Uterus (tissue), 4 donors: ENCODE data around the gene UGT1A10. TPM values are rescaled to one million over a fixed set of nuclear protein-coding genes. Genes with fewer than 3 reads are reported as not detected.

ENCODE experiments used
- DNase-seq, 2 donors: peaks; one replicate each; pipeline ENCODE4 v3.0.0-alpha.2; 2019 to 2020
- H3K27ac ChIP-seq, 2 donors: fragments of 200-600 bp; sonication (generic); 1 replicate in 1 of 2; 2 replicates in 1 of 2; pipeline ENCODE4 v1.5.1; 2016 to 2018
- H3K27me3 ChIP-seq, 2 donors: fragments of 200-600 bp; sonication (generic); one replicate each; pipeline ENCODE4 v1.5.1; 2018 to 2019; ENCODE audit warnings: control low read depth in 1 of 2
- H3K36me3 ChIP-seq, 2 donors: fragments of 200-600 bp; sonication (generic); one replicate each; pipeline ENCODE4 v1.5.1; 2019; ENCODE audit warnings: control low read depth in 1 of 2
- H3K4me1 ChIP-seq, 2 donors: fragments of 200-600 bp; sonication (generic); one replicate each; pipeline ENCODE4 v1.5.1; 2018 to 2019; ENCODE audit warnings: control low read depth in 1 of 2
- H3K4me3 ChIP-seq, 2 donors: fragments of 200-600 bp; sonication (generic); 1 replicate in 1 of 2; 2 replicates in 1 of 2; pipeline ENCODE4 v1.5.1; 2018 to 2019; ENCODE audit warnings: mild to moderate bottlenecking in 1 of 2
- H3K9me3 ChIP-seq, 2 donors: fragments of 200-600 bp; sonication (generic); one replicate each; pipeline ENCODE4 v1.5.1; 2019; ENCODE audit warnings: control low read depth in 1 of 2
- CTCF ChIP-seq, 4 experiments: fragments of 200-600 bp in 2 of 4; fragments of 450-650 bp in 2 of 4; sonication (generic) in 2 of 4; IDR thresholded peaks; one replicate each; pipeline ENCODE4 v1.5.1; 2016 to 2019; ENCODE audit warnings: antibody characterized with exemption in 4 of 4, mild to moderate bottlenecking in 2 of 4, moderate library complexity in 1 of 4
- POLR2A ChIP-seq, 2 donors: fragments of 450-650 bp; IDR thresholded peaks; one replicate each; pipeline ENCODE4 v1.6.1; 2016; ENCODE audit warnings: antibody characterized with exemption in 2 of 2, mild to moderate bottlenecking in 1 of 2, moderate library complexity in 1 of 2
- intact Hi-C: fragments of 100-400 bp; cut with DNase I; formaldehyde crosslinking; loops from one replicate; pipeline ENCODE4 v1.15.1; 2023; ENCODE audit warnings: low total_unique reads
- total RNA-seq, 4 donors: library from RNA; depleted of rRNA in 3 of 4; stranded (reverse); fragments of >200 nt in 3 of 4; gene quantifications; one replicate each; pipeline versions ENCODE4 v1.1.0 to v1.2.4, GENCODE V29; 2014 to 2023
- donor health status: DM: yes; HTN: yes; CAD: no.

Gene UGT1A10
- total RNA-seq, 4 donors from 2014 or later: not detected

DNA sequence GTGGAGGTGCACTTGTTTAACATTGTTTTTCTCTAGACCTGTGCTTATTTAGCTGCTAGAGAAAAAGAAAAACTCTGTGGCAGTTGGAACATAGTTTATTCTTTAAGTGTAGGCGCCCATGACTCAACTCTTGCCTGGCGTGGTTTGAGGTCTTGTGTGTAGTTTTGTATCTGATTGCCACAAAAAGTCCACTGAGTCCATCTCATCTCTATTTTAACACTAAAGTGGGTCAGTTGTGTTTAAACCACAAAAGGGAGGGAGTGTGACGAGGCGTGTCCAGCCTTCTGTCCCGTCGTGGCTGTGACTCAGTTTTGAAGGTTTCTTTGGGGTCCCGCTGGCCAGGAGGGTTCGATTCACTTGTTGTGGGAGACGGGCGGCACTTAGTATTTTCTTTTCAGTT lies 20.2 kb downstream of the UGT1A10 start:
- H3K36me3 ChIP-seq: no peaks in the 10 kb centered on the region
- TF ChIP-seq POLR2A (IDR thresholded peaks at IDR 0.05) (no peak), CTCF (IDR thresholded peaks at IDR 0.05) (no peak)
- no peaks in the 10 kb centered on the region for H3K27me3 ChIP-seq
- no peaks in the 10 kb centered on the region for H3K4me1 ChIP-seq
- no peak overlapping the region for H3K27ac ChIP-seq
- no peaks in the 10 kb centered on the region for H3K9me3 ChIP-seq
- H3K4me3 ChIP-seq: no peak overlapping the region
- intact Hi-C loops: no loop called here
- DNase-seq: no peak

DNA sequence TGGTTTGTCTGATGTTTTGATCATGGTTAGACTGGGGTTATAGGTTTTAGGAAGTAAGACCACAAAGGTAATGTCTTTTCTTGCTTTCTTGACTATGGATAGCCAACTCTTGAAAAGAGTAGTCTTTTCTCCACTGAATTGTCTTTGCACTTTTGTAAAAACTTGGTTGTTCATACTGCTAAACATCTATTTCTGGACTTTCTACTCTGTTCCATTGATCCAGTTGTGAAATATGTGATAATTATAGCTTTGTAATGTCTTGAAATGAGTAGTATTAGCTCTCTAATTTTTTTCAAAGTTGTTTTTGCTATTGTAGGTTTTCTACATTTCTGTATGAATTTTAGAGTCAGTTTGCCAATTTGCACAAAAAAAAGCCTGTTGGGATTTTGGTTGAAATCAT lies 22.4 kb downstream of the UGT1A10 start:
- TF ChIP-seq POLR2A (IDR thresholded peaks at IDR 0.05) (no peak), CTCF (IDR thresholded peaks at IDR 0.05) (no peak)
- H3K4me3 ChIP-seq: no peak overlapping the region
- no peak for DNase-seq
- H3K9me3 ChIP-seq: no peaks in the 10 kb centered on the region
- no peaks in the 10 kb centered on the region for H3K27me3 ChIP-seq
- no peaks in the 10 kb centered on the region for H3K36me3 ChIP-seq
- no peaks in the 10 kb centered on the region for H3K4me1 ChIP-seq
- intact Hi-C loops: no loop called here
- H3K27ac ChIP-seq: no peak overlapping the region

- H3K27me3 ChIP-seq: no peaks in the 10 kb centered on the region
- H3K4me3 ChIP-seq: no peak overlapping the region
- DNase-seq: no peak
- no peak for TF ChIP-seq POLR2A (IDR thresholded peaks at IDR 0.05)
- no peak for TF ChIP-seq CTCF (IDR thresholded peaks at IDR 0.05)
- H3K4me1 ChIP-seq: no peaks in the 10 kb centered on the region
- no peak overlapping the region for H3K27ac ChIP-seq
- H3K36me3 ChIP-seq: no peaks in the 10 kb centered on the region
- intact Hi-C loops: no loop called here
- no peaks in the 10 kb centered on the region for H3K9me3 ChIP-seq
Measured at GRCh38 chr2:233663911-233664310, 27.7 kb downstream of the UGT1A10 start.

GRCh38 chr2:233668605-233669260 lies 32.5 kb downstream of the UGT1A10 start:
- TF ChIP-seq POLR2A (IDR thresholded peaks at IDR 0.05): no peak
- TF ChIP-seq CTCF (IDR thresholded peaks at IDR 0.05): no peak
- H3K36me3 ChIP-seq: no peaks in the 10 kb centered on the region
- DNase-seq: no peak
- H3K4me3 ChIP-seq: no peak overlapping the region
- H3K9me3 ChIP-seq: no peaks in the 10 kb centered on the region
- no peak overlapping the region for H3K27ac ChIP-seq
- intact Hi-C loops: no loop called here
- H3K27me3 ChIP-seq: no peaks in the 10 kb centered on the region
- no peaks in the 10 kb centered on the region for H3K4me1 ChIP-seq

DNA sequence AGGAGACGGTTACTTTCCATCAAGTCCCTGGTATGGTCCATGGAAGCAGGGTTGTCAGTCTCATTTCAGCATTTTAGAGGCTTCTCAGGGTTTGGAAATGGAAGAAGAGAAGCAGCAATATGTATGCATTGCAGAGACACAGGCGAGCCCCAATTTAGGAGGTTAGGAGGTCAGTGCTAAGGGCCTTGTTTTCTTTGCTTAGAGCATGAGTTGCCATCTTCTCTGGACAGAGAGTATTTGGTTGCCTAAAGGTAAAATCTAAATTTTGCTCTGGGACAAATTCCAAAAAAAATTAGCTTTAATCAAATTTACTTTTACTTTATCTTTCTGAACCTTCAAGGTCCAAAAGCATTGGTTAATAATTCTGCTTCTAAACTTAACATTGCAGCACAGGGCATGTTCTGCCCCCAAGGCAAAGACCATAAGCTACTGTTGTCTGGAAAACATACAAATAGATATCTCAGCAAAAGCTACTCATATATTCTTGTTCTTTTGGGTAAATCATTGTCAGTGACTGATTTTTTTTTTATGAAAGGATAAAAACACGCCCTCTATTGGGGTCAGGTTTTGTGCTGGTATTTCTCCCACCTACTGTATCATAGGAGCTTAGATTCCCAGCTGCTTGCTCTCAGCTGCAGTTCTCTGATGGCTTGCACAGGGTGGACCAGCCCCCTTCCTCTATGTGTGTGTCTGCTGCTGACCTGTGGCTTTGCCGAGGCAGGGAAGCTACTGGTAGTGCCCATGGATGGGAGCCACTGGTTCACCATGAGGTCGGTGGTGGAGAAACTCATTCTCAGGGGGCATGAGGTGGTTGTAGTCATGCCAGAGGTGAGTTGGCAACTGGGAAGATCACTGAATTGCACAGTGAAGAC lies 35.3 kb downstream of the UGT1A10 start, which contains the start of gene UGT1A9:
Gene UGT1A9 (plus strand): TSS at position 609 of the 872 bp plus-strand sequence. CDS start 37 bp downstream, at position 646.
- no peaks in the 10 kb centered on the region for H3K9me3 ChIP-seq
- intact Hi-C loops: no loop called here

More for the DNA sequence above, 35.3 kb downstream of the UGT1A10 start, which contains the start of gene UGT1A9:
- H3K4me3 ChIP-seq: no peak within 1 kb of the TSS
- DNase-seq: no peak
- no peaks in the 10 kb centered on the region for H3K4me1 ChIP-seq
- TF ChIP-seq POLR2A (IDR thresholded peaks at IDR 0.05): no peak
- no peak for TF ChIP-seq CTCF (IDR thresholded peaks at IDR 0.05)
- H3K27me3 ChIP-seq: no peaks in the 10 kb centered on the region
- H3K36me3 ChIP-seq: no peaks in the 10 kb centered on the region
- no peak within 1 kb of the TSS for H3K27ac ChIP-seq
